Measurements from ENCODE around the gene PCSK2.

PCSK2 gene

DNA sequence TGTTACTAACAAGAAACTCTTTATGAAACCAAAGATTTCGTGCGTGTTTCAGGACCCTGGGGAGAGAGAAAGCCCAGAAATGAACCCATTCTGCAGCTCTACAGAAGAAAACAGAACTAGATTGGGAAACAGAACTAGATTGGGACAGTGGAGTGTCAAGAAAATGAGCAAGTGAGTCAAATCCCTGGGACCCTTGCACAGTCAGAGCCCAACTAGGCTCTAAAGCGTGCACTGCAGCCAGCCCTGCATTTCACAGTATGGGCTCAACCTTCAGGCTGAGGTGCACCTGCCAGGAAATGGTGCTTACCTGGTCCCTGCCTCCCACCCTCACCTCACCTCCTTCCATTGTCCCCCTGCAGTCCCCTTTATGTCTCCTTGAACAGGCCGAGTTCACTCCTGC is 264.6 kb downstream of the PCSK2 start:
- Histone ChIP-seq H4K20me1 (ENCODE audit: insufficient read depth, low read length) (no peaks in the 10 kb centered on the region), H3K9me2 (replicated peaks; ENCODE audit: insufficient read depth, low read length) (no peaks in the 10 kb centered on the region), H3K4me2 (ENCODE audit: low read depth, low read length) (no peak overlapping the region), H3K9ac (ENCODE audit: low read length) (no peak overlapping the region), H3K4me3 (ENCODE audit: low read length) (no peak overlapping the region), H3K9me3 (replicated peaks; ENCODE audit: insufficient read depth, low read length) (no peaks in the 10 kb centered on the region), H3K27ac (ENCODE audit: low read length) (no peak overlapping the region), H3K79me2 (ENCODE audit: low read length) (no peaks in the 10 kb centered on the region), H2AFZ (ENCODE audit: low read length) (no peak overlapping the region), H3F3A (ENCODE audit: insufficient read depth, low read length) (no peaks in the 10 kb centered on the region), H3K4me1 (ENCODE audit: low read length) (no peaks in the 10 kb centered on the region), H3K36me3 (replicated peaks; ENCODE audit: insufficient read depth, low read length) (no peaks in the 10 kb centered on the region), H3K27me3 (replicated peaks; ENCODE audit: insufficient read depth, low read length) (no peaks in the 10 kb centered on the region)
- no peak for DNase-seq
- TF ChIP-seq EZH2 (optimal IDR thresholded peaks at IDR 0.05; ENCODE audit: low read depth, low read length) (no peak), EZH2phosphoT487 (IDR thresholded peaks at IDR 0.05; ENCODE audit: low read length) (no peak)
- TF ChIP-seq, protein P1, sequence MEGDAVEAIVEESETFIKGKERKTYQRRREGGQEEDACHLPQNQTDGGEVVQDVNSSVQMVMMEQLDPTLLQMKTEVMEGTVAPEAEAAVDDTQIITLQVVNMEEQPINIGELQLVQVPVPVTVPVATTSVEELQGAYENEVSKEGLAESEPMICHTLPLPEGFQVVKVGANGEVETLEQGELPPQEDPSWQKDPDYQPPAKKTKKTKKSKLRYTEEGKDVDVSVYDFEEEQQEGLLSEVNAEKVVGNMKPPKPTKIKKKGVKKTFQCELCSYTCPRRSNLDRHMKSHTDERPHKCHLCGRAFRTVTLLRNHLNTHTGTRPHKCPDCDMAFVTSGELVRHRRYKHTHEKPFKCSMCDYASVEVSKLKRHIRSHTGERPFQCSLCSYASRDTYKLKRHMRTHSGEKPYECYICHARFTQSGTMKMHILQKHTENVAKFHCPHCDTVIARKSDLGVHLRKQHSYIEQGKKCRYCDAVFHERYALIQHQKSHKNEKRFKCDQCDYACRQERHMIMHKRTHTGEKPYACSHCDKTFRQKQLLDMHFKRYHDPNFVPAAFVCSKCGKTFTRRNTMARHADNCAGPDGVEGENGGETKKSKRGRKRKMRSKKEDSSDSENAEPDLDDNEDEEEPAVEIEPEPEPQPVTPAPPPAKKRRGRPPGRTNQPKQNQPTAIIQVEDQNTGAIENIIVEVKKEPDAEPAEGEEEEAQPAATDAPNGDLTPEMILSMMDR (IDR thresholded peaks at IDR 0.05; ENCODE audit: low read length): no peak

DNA sequence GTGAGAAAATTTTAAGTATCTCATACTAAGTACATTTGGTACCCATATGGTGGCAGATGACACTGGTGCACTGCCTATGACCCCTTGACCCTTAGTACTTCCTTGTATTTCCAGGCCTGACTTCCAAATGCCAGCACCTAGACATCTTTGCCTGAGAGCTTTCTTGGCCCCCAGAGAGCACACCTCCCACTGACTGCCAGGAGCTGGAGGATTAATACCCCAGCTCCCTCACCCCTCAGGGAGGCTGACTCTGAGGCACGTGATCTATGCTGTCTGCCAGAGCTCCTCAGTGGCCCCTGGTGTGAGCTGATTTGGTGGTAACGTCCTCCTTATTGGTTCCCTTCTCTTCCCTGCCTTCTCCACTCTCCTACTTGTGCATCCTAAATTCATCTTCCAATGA is 266.3 kb downstream of the PCSK2 start:
- DNase-seq: no peak
- Histone ChIP-seq H3K4me1 (ENCODE audit: low read length) (no peaks in the 10 kb centered on the region), H3K4me2 (ENCODE audit: low read depth, low read length) (no peak overlapping the region), H3K27me3 (replicated peaks; ENCODE audit: insufficient read depth, low read length) (no peaks in the 10 kb centered on the region), H3K27ac (ENCODE audit: low read length) (no peak overlapping the region), H3K9me3 (replicated peaks; ENCODE audit: insufficient read depth, low read length) (no peaks in the 10 kb centered on the region), H3K79me2 (ENCODE audit: low read length) (no peaks in the 10 kb centered on the region), H2AFZ (ENCODE audit: low read length) (no peak overlapping the region), H3F3A (ENCODE audit: insufficient read depth, low read length) (no peaks in the 10 kb centered on the region), H3K9me2 (replicated peaks; ENCODE audit: insufficient read depth, low read length) (no peaks in the 10 kb centered on the region), H3K9ac (ENCODE audit: low read length) (no peak overlapping the region), H3K36me3 (replicated peaks; ENCODE audit: insufficient read depth, low read length) (no peaks in the 10 kb centered on the region), H4K20me1 (ENCODE audit: insufficient read depth, low read length) (no peaks in the 10 kb centered on the region), H3K4me3 (ENCODE audit: low read length) (no peak overlapping the region)
- no peak for TF ChIP-seq EZH2 (optimal IDR thresholded peaks at IDR 0.05; ENCODE audit: low read depth, low read length)
- TF ChIP-seq EZH2phosphoT487 (IDR thresholded peaks at IDR 0.05; ENCODE audit: low read length): no peak
- TF ChIP-seq, protein P1 (IDR thresholded peaks at IDR 0.05; ENCODE audit: low read length): no peak

DNA sequence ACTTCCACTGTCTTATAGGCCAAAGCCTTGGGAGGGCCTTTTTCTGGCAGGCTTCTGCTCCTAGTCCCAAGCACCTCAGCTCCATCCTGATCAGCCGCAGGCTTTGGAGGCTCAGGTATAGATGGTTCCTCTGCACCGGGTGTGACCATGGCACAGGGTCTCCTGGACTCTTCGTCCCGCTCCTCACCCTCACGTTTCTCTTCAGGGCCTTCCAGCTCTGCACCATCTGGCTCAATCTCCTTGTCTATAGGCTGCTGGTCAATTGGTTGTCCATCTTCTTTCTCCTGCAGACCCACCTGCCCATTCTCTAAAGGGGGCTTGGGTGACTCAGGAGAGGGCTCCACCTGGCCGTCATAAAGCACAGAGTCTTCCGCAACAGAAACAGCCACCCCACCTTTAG is 267.4 kb downstream of the PCSK2 start:
- Histone ChIP-seq H3K4me2 (ENCODE audit: low read depth, low read length) (no peak overlapping the region), H3K4me3 (ENCODE audit: low read length) (no peak overlapping the region), H3K36me3 (replicated peaks; ENCODE audit: insufficient read depth, low read length) (no peaks in the 10 kb centered on the region), H3K79me2 (ENCODE audit: low read length) (no peaks in the 10 kb centered on the region), H3K9ac (ENCODE audit: low read length) (no peak overlapping the region), H3K4me1 (ENCODE audit: low read length) (no peaks in the 10 kb centered on the region), H3K27me3 (replicated peaks; ENCODE audit: insufficient read depth, low read length) (no peaks in the 10 kb centered on the region), H3K9me2 (replicated peaks; ENCODE audit: insufficient read depth, low read length) (no peaks in the 10 kb centered on the region), H3F3A (ENCODE audit: insufficient read depth, low read length) (no peaks in the 10 kb centered on the region), H3K9me3 (replicated peaks; ENCODE audit: insufficient read depth, low read length) (no peaks in the 10 kb centered on the region), H2AFZ (ENCODE audit: low read length) (no peak overlapping the region), H4K20me1 (ENCODE audit: insufficient read depth, low read length) (no peaks in the 10 kb centered on the region), H3K27ac (ENCODE audit: low read length) (no peak overlapping the region)
- DNase-seq: no peak
- no peak for TF ChIP-seq EZH2phosphoT487 (IDR thresholded peaks at IDR 0.05; ENCODE audit: low read length)
- TF ChIP-seq EZH2 (optimal IDR thresholded peaks at IDR 0.05; ENCODE audit: low read depth, low read length): no peak

DNA sequence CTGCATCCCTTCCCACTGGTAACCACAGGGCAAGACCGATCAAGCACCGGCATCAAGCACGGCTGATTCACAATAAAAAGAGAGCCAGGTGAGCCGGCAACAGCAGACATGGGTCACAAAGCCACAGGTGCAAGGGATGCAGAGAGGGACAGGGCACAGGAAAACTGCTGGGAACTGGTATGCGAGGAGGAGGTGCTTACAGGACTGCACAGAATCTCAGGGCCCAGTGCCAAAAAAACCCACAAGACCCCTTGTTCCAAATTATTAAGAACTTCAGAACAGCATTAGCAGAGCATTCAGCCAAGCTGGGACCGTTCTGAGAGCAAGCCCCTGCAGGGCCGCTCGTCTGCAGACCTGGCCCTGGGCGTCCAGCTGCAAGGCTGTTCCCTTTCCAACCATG is 269.0 kb downstream of the PCSK2 start:
- TF ChIP-seq EZH2 (optimal IDR thresholded peaks at IDR 0.05; ENCODE audit: low read depth, low read length): no peak
- no peak for TF ChIP-seq EZH2phosphoT487 (IDR thresholded peaks at IDR 0.05; ENCODE audit: low read length)
- TF ChIP-seq, protein P1 (IDR thresholded peaks at IDR 0.05; ENCODE audit: low read length): no peak
- no peak for DNase-seq
- no peaks in the 10 kb centered on the region for H4K20me1 ChIP-seq (ENCODE audit: insufficient read depth, low read length)
- no peak overlapping the region for H2AFZ ChIP-seq (ENCODE audit: low read length)
- no peaks in the 10 kb centered on the region for H3K9me3 ChIP-seq (replicated peaks; ENCODE audit: insufficient read depth, low read length)
- H3K9me2 ChIP-seq (replicated peaks; ENCODE audit: insufficient read depth, low read length): no peaks in the 10 kb centered on the region
- no peak overlapping the region for H3K27ac ChIP-seq (ENCODE audit: low read length)
- H3K4me1 ChIP-seq (ENCODE audit: low read length): no peaks in the 10 kb centered on the region
- H3K79me2 ChIP-seq (ENCODE audit: low read length): no peaks in the 10 kb centered on the region
- no peak overlapping the region for H3K4me2 ChIP-seq (ENCODE audit: low read depth, low read length)
- H3F3A ChIP-seq (ENCODE audit: insufficient read depth, low read length): no peaks in the 10 kb centered on the region
- no peak overlapping the region for H3K4me3 ChIP-seq (ENCODE audit: low read length)
- H3K36me3 ChIP-seq (replicated peaks; ENCODE audit: insufficient read depth, low read length): no peaks in the 10 kb centered on the region
- H3K9ac ChIP-seq (ENCODE audit: low read length): no peak overlapping the region
- no peaks in the 10 kb centered on the region for H3K27me3 ChIP-seq (replicated peaks; ENCODE audit: insufficient read depth, low read length)
